HG02588 (cell line): ENCODE measurements around the gene SPAG16.

Source experiments
- ATAC-seq: cut with Tn5 transposase; IDR thresholded peaks from one replicate; pipeline ENCODE4 v1.9.1; 2021; ENCODE audit warnings: mild to moderate bottlenecking, moderate library complexity; ENCODE audit not compliant: unreplicated experiment

SPAG16 gene

DNA sequence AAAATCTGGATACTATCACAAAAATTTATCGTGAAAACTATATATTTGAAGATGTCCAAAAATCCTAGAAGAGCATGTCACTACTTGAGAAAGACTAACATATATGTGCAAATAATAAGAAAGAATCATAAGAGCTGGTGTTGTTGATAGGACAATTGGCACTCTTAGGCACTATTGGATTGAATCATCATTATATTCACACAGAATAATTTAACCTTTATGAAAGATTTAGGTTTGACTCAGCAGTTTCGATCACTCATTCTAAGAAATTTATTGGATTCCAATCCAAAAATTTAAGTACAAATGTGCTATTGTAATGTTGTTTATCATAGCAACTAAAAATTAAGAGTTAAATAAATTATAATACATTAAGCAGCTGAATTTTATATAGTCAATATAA lies 503.6 kb downstream of the SPAG16 start:
- no peak for ATAC-seq

DNA sequence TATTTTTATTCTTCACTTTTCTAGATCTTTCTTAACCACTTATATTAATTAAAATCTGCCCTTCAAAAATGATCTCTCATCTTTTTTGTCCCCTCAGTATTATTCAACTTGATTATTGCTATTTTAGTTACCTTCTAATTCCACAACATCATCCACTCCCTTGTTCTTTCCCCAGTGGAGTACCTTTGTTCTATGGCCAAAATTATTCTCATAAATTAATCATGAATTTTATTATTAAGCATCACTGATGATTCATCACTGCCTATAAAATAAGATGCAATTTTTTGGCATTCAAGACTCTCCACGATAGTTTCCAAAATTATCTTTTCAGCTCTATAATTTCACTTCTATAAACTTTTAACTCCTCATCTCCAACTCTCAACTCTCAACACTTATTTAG lies 505.7 kb downstream of the SPAG16 start:
- ATAC-seq: no peak

- no peak for ATAC-seq
Observed at GRCh38 chr2:213792045-213792444, 507.8 kb downstream of the SPAG16 start.

GRCh38 chr2:213806125-213806726 lies 522.0 kb downstream of the SPAG16 start:
- ATAC-seq: no peak

- ATAC-seq: no peak
Observed at GRCh38 chr2:213816583-213816982, 532.3 kb downstream of the SPAG16 start.

- ATAC-seq: no peak
Observed at GRCh38 chr2:213818436-213818835, 534.2 kb downstream of the SPAG16 start.

- ATAC-seq: no peak
Observed at GRCh38 chr2:213834331-213834730, 550.1 kb downstream of the SPAG16 start.

GRCh38 chr2:213834746-213835145 lies 550.5 kb downstream of the SPAG16 start:
- no peak for ATAC-seq

DNA sequence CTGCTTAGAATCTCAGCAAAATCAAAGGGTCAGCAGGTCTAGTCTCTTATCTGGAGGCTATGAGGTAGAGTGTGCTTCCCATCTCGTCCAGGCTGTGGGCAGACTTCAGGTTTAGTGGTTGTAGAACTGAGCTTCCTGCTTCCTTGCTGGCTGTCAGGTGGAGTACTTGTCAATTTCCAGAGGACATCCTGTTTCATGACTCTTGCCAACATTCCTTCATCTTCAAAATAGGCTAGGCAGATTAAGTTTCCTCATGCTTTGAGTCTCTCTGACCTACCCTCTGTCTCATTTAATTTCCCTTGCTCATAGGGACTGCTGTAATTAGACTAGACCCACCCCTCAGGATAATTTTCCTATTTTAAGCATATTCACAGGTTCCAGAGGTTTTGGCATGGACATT lies 562.6 kb downstream of the SPAG16 start:
- no peak for ATAC-seq

DNA sequence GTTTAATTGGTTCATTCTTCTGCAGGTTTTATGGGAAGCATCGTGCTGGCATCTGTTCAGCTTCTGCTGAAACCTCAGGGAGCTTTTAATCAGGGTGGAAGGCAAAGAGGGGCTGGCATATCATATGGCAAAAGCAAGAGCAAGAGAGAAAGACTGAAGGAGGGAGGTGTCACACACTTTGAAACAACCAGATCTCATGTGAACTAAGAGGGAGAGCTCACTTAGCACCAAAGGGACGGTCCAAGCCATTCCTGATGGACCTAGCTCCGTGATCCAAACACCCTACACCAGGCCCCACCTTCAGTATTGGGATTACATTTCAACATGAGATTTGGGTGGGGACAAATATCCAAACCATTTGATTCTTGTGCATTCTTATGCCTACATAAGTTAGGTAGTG lies 563.1 kb downstream of the SPAG16 start:
- no peak for ATAC-seq

GRCh38 chr2:213848631-213849030 lies 564.4 kb downstream of the SPAG16 start:
- ATAC-seq: no peak

DNA sequence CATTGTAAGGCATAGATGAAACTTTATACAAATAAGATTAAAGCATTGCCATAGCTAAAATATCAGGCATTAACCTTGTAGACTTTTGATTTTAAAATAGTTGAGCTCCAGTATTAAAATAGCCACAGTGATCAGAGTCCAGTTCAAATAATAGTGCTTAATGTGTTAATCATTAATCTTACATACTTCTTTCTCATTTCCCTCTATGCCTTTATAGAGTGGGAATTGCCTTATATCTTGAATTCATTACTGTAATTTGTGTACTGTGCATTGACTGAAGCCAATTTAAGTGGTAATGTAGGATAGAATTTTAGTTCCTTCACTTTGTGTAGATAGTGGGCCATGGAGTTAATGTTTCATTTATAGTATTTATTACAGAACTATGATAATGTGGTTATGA lies 577.4 kb downstream of the SPAG16 start:
- no peak for ATAC-seq

GRCh38 chr2:213862407-213863076 lies 578.3 kb downstream of the SPAG16 start:
- ATAC-seq: no peak

DNA sequence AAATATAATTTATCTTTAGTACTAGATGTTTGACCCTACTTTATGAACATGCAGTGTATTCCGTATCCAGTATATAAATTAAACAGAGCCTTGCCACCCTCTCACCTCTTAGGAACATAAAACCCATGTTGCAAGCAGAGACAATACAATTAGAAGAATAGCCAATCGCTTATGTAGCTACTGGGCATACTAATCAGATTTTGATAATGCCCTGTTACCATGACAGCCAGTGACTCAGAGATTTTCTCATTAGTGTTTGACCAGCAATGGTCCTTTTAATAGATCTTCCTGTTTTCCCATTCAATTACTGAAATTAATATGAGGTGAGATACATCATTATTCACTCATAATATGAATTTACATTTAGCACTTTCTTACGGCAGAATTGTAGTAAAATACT lies 579.3 kb downstream of the SPAG16 start:
- ATAC-seq: no peak

DNA sequence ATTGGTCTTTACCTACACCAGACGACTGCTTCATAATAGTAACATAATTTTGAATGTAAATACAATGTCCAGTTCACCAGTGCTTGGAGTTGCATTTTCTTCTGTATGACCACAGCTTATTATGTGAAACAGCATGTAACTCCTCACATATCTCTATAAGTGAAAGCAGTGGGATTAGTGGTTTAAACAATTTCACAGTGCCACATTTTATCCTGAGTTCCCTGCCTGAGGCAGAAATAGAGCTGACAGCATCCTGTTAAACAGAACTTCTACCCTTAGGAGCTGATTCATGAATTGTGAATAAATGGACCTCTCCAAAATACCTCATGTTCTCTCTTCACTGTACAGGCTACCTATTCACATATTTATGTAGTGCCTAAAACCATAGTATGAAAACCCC lies 584.3 kb downstream of the SPAG16 start:
- no peak for ATAC-seq

GRCh38 chr2:213885485-213885884 lies 601.2 kb downstream of the SPAG16 start:
- ATAC-seq: no peak

- no peak for ATAC-seq
Observed at GRCh38 chr2:213914510-213914909, 630.2 kb downstream of the SPAG16 start.

DNA sequence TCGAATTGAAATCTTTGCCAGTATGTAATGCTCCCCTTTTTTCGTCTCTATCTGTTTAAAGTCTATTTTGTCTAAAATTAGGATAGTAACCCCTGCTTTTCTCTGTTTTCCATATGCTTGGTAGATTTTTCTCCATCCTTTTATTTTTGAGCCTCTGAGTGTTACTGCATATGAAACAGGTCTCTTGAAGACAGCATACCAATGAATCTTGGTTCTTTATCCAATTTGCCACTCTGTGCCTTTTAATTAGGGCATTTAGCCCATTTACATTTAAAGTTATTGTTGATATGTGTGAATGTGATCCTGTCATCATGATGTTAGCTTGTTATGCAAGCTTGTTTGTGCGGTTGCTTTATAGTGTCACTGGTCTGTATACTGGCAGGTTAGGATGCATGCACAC lies 635.8 kb downstream of the SPAG16 start:
- ATAC-seq: no peak

- ATAC-seq: no peak
Observed at GRCh38 chr2:213923543-213923942, 639.3 kb downstream of the SPAG16 start.

- ATAC-seq: peak; percentile 98
Observed at GRCh38 chr2:213934560-213934959, 650.3 kb downstream of the SPAG16 start.

- ATAC-seq: no peak
Observed at GRCh38 chr2:213958086-213958485, 673.8 kb downstream of the SPAG16 start.

DNA sequence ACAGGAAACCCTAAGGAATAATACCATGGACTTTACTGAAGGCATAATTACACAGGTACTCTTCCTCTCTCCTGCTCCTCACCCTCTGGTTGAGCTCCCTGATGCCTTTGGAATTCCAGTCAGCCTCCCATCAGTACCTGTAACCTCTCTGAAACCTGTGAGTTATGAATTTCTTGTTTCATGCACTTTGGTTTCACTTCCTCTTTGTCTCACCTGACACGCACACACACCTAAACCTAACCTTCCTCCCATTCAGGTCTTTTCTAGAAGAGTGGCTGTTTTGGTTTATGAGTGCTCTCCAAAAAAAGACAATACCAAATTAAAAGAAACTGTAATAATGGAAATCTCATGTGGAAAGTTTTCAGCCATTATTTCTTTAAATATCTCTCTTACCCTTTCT lies 675.3 kb downstream of the SPAG16 start:
- ATAC-seq: no peak

- no peak for ATAC-seq
Observed at GRCh38 chr2:213971536-213971935, 687.3 kb downstream of the SPAG16 start.
